GM19397 (cell line): Measurements from ENCODE around the gene DMRTA1.
"Not testable (repeated sequence)": the region's sequence is repeated elsewhere in the genome, so short reads cannot be mapped to it uniquely, and the experiment has no call there.

Experiments used
- ATAC-seq: cut with Tn5 transposase; IDR thresholded peaks from one replicate; pipeline ENCODE4 v1.9.1; 2021; ENCODE audit warnings: mild to moderate bottlenecking, moderate library complexity; ENCODE audit not compliant: unreplicated experiment

DMRTA1 gene

GRCh38 chr9:22446589-22446949 is at the start of gene DMRTA1:
Gene DMRTA1, plus strand, starts transcription at chr9:22446824. Its CDS starts 242 bp downstream, at chr9:22447066.
- no peak for ATAC-seq

GRCh38 chr9:22401671-22402070 is 45.0 kb upstream of the DMRTA1 start:
- ATAC-seq: no peak

GRCh38 chr9:22405869-22406659 is 40.6 kb upstream of the DMRTA1 start:
- ATAC-seq: no peak

GRCh38 chr9:22413884-22414283 is 32.7 kb upstream of the DMRTA1 start:
- no peak for ATAC-seq

GRCh38 chr9:22415941-22416691 is 30.5 kb upstream of the DMRTA1 start:
- no peak for ATAC-seq

GRCh38 chr9:22416692-22417060 is 29.9 kb upstream of the DMRTA1 start:
- no peak for ATAC-seq

- ATAC-seq: no peak
These were observed 23.1 kb upstream of the DMRTA1 start for GRCh38 chr9:22423566-22423965.

- ATAC-seq: no peak
These were observed 22.0 kb upstream of the DMRTA1 start for GRCh38 chr9:22424616-22425015.

- no peak for ATAC-seq
These were observed 21.1 kb upstream of the DMRTA1 start for GRCh38 chr9:22425551-22425950.

- ATAC-seq: no peak
These were observed 19.3 kb upstream of the DMRTA1 start for GRCh38 chr9:22427226-22427880.

GRCh38 chr9:22433691-22434090 is 12.9 kb upstream of the DMRTA1 start:
- no peak for ATAC-seq

GRCh38 chr9:22435252-22435651 is 11.4 kb upstream of the DMRTA1 start:
- ATAC-seq: not testable (repeated sequence)

GRCh38 chr9:22437461-22438067 is 9.1 kb upstream of the DMRTA1 start:
- not testable (repeated sequence) for ATAC-seq

GRCh38 chr9:22440841-22441240 is 5.8 kb upstream of the DMRTA1 start:
- ATAC-seq: no peak

GRCh38 chr9:22446950-22447617 is 460 bp downstream of the DMRTA1 start:
- ATAC-seq: no peak

GRCh38 chr9:22447618-22448305 is 1.1 kb downstream of the DMRTA1 start:
- no peak for ATAC-seq

GRCh38 chr9:22449719-22450118 is 3.1 kb downstream of the DMRTA1 start:
- ATAC-seq: no peak

GRCh38 chr9:22452415-22453010 is 5.9 kb downstream of the DMRTA1 start:
- no peak for ATAC-seq

- no peak for ATAC-seq
These were observed 7.4 kb downstream of the DMRTA1 start for GRCh38 chr9:22454016-22454415.

- no peak for ATAC-seq
These were observed 8.6 kb downstream of the DMRTA1 start for GRCh38 chr9:22455181-22455580.
